A375 (cell line): ENCODE data around the gene CCDC142. TPM values are rescaled to one million over a fixed set of nuclear protein-coding genes. Genes with fewer than 3 reads are reported as not detected.

Source experiments
- total RNA-seq: library from RNA; depleted of rRNA; stranded (reverse); fragments of >200 nt; shearing (Covaris generic); gene quantifications from 2 replicates; pipeline ENCODE4 v1.2.3, GENCODE V29; 2014; rRNA removed

The CCDC142 gene, protein sequence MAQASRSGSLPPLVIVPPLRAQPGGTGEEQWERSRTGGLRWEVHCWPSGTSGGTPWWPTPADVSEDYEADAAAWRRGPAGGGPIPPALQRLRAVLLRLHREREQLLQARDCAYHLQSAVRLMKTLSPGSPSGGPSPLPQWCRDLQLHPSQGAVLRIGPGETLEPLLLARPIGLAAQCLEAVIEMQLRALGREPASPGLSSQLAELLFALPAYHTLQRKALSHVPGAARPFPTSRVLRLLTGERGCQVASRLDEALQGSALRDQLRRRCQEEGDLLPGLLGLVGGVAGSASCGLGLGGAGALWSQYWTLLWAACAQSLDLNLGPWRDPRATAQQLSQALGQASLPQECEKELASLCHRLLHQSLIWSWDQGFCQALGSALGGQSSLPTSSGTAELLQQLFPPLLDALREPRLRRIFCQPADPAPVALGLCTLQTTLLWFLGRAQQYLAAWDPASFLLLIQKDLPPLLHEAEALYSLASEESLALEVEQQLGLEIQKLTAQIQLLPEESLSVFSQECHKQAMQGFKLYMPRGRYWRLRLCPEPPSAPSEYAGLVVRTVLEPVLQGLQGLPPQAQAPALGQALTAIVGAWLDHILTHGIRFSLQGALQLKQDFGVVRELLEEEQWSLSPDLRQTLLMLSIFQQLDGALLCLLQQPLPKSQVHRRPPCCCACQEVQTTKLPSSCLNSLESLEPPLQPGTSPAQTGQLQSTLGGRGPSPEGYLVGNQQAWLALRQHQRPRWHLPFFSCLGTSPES
- total RNA-seq: 16.1 and 18.6 TPM in 2 replicates

DNA sequence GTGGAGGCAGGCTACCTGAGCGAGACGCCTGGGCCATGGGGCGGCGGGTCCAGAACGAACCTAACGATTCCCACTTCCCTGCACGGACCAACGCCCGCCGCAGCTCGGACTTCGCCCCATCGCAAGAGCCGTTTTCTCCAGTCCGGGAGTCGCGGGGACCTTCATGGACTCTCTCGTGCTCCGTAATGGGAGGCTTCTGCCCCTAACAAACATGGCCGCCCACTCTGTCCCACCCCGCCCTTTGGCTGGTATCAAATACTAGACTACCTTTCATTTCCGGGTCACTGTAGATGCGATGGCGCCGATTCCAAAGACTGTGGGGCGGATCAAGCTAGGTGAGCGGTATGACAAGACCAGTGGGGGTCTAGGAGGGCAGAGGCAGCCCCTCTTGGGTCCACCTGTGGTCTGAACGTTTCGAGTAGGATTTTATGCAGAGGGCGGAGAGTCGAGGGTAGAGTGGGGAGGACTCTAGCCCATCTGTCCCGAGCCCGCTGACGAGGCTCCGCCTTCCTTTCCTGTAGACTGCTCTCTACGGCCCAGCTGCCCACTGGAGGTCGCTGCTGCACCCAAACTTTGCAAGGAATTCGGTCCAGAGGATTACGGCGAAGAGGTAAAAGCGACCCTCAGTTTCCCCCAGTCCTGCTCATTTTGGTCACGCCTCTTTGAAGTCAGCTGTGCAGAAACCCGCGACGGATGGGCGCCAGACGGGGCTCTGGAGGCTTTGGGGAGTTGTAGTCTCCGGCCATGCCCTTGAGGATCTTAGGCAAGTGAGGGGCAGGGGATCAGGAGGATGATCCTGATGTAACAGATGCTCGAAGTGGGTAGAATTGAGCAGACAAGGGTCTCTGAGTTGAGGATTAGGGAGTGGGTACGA, at the start of gene CCDC142, which contains the start of gene TTC31:
Gene CCDC142 (minus strand): TSS at position 198 of the 874 bp plus-strand sequence. CDS start 161 bp downstream, at position 37.
Gene TTC31 (plus strand): TSS at position 281 of the 874 bp plus-strand sequence. CDS start 15 bp downstream, at position 296.

DNA sequence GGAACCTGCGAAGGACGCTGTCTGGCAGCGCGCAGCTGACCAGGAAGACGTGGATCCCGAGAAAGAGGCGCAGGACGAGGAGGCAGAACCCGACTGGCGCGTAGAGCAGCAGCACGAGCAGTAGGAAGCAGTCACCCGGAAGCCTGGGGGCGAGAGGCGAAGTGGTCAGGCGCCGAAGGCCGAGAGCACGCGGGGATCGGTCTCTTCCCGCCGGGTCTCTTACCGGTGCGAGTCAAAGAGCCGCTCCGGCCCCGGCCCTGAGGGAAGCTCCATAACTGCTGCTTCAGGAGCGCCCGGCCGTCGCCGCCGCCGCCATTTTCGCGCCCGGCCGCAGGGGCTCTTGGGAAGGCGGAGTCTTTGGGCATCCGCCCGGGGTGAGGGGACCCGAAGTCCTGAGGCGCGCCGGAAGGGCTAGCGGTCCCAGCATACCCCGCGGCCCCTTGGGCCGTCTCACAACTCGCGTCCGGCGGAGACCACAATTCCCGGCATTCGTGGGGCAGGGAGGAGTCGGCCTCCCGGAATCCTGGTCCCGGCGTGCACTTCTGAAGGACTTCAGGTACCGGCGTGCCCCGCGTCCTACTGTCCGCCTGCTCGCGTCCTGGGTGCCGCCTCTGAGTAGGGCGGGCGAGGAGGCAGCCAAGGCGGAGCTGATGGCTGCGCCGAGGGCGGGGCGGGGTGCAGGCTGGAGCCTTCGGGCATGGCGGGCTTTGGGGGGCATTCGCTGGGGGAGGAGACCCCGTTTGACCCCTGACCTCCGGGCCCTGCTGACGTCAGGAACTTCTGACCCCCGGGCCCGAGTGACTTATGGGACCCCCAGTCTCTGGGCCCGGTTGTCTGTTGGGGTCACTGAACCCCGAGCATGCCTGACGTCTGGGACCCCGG, 46.8 kb upstream of the CCDC142 start, which contains the start of the genes AUP1 and HTRA2:
Gene AUP1 (minus strand): TSS at position 350 of the 882 bp plus-strand sequence. CDS start 77 bp downstream, at position 273.
Gene HTRA2 (plus strand): TSS at position 577 of the 882 bp plus-strand sequence. CDS start 74 bp downstream, at position 651.

DNA sequence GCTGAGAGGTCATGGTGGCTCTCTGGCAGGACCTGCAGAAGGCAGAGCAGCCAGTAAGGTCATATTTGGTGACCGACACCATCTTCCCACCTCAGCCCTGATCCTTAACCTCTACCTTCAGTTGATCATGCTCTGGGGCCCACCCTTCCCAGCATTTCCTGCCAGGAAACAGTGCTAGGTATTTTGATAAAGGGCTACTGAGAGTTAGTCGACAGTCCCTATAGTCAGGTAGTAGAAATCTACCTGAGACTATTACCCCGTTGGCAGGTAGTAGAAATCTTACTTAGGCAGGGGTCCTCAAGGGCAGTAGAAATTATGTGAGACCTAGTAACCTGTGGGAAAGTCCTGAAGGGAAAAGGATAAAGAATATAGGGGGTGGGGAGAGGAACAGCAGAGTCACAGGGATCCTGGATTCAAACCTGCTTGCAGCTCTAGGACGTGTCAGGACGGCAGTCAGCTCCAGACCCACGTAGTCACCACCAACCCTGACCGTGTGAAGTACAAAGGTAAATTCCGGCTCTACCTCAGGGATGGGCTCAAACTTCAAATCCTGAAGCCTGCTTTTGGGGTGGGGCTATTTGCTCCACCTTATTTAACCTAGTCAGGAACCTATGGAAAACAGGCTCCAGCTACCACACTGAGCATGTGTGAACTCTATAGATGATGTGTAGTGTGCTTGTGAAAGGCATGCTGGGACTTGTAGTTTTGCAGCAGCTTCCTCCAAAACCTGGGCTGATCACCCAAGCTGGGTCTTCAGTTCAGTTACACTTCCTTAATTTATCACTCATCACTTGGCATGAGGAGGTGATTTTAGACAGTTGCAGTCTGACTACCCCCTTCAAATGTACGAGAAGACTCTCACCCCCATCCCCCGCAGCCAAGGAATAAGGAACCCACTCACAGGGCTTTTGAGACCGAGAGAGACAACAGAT, 43.2 kb upstream of the CCDC142 start, which contains the start of gene DQX1:
Gene DQX1 (minus strand): TSS at position 515 of the 932 bp plus-strand sequence. CDS start 502 bp downstream, at position 13.

DNA sequence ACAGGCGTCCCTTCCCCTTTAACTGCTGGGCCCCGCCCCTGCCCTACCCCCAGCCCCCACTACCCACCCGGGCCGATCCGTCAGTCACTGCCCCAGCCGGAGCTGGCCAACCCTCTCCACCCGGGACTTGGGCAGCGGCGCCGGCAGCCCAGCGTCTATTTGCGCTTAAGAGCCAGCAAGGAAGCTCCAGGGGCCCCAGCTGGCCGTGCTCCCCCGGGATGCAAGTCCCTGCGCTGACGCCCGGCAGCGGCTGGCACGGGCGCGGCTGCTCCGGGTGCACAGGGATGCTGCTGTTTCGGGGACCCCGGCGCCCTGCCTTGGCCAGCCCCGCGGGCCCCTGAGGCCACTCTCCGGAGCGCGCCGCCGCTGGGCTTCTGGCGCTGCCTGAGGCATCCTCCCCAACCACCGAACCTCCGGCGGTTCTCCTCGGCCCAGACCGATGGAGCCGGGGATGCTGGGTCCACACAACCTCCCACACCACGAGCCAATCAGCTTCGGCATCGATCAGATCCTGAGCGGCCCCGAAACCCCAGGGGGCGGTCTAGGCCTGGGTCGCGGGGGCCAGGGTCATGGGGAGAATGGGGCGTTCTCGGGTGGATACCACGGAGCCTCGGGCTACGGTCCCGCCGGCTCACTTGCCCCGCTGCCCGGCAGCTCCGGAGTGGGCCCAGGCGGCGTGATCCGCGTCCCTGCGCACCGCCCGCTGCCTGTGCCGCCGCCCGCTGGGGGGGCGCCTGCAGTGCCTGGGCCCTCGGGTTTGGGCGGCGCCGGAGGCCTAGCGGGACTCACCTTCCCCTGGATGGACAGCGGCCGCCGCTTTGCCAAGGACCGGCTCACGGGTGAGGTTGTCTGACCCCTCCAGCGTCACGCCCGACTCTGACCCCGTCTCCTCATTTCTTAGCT, 31.8 kb upstream of the CCDC142 start, which contains the start of gene TLX2:
Gene TLX2 (plus strand): TSS at position 83 of the 903 bp plus-strand sequence. CDS start 357 bp downstream, at position 440.

DNA sequence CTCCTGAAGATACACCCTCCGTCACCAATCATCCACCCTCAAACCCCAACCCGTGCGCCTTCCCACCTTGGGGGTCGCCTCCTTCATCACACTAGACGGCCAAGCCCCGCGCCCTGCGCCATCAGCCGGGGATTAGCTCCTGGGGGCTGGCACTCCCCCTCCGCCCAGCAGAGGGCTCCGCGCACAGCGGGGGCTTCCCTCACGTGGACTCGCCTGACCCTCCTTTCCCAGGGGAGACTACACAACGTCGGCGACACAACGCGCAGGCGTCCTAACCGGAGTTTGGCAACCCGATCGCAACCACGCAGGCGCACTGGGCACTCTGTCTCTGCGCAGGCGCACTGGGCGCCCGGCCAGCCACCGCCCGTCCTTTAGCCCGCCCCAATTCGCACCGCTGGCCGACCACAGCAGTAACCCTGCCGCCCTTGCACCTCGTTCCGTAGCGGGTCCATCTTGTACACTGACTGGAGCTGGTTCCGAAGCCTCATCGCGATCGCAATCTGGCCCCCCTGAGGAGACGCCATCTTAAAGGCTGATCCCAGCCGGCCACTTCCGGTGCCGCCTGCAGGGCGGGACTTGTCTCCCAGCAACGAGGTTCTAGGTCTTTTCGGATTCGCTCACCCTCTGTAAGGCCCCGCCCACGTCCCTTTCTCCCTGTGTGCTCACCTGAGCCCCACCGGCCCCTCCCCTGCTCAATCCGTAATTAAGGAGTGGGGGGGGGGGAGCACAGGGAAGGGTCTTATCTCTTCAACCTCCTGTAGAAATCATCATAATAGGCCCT, 24.5 kb upstream of the CCDC142 start, which contains the start of gene PCGF1:
Gene PCGF1 (minus strand): TSS at position 551 of the 781 bp plus-strand sequence. CDS start 27 bp downstream, at position 524.

DNA sequence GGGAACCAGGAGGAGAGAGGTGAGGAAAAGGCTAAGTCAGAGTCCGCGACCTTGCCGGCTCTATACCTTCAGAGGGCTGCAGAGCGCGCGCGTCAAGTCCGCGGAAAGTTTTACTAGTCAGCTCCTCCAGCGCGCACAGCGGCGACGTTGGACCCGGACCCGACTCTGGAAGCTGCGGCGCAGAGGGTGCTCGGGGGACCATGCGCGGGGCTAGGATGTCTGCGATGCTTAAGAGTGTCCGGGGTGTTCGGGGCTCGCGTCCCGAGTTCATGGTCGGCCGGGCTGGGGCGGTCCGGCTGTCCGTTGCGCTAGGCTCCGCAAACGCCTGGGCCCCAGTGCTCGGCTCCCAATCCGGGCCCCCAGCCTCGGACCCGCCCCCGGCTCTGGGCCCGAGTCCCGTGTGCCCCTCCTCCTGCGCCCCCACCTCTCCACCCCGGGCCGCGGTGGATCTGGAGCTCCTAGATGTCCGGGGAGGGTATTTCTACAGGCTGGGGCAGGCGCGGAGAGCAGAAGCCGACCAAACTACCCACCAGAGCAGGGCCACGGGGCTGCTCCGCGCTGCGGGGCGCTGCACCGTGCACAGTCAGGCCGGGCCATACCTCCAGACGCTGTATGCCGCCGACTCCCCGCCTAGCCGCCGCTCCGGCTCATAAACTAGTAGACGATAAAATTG, 16.6 kb upstream of the CCDC142 start, which contains the start of gene LBX2:
Gene LBX2 (minus strand): TSS at position 337 of the 673 bp plus-strand sequence. CDS start 66 bp downstream, at position 271.

DNA sequence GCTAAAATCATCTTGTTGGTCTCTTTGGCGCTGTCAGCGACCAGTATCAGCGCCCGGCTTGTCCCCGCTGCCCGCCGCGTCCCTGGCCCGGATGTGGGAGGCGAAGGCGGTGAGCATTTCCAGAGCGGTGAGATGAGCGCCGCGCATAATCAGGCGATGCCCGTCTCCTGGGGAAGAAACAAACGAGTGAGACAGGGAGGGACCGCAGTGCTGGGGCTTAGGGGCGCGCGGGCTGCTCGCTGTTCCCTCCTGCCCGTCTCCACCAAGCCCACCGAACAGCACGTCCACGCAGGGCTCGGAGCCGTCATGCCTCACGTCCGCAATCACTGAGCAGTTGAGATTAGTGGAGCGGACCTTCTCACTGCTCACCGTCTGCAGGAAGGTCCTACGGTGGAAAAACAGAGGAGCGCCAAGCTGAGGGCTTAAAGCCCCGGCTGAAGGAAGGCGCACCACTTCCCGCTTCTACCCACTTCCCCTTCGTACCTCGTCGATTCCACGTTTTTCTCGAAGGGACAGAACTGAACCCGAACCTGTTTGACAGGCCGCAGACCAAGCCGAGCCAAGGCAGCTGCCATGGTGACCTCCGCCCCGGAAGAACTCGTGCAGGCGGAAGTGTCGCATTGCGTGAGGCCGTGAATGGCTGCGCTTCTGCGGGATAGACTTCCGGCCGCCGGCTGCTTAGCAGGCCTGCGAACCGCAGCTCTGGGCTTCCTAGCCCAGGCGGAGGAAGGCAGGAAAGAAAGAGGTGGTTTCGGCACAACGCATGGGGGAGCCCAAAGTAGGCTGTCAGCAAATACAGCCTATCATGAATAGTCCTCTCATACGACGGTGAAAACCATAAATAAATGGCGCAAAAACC, 10.5 kb downstream of the CCDC142 start, which contains the start of gene MRPL53:
Gene MRPL53 (minus strand): TSS at position 595 of the 859 bp plus-strand sequence. CDS start 20 bp downstream, at position 575.

DNA sequence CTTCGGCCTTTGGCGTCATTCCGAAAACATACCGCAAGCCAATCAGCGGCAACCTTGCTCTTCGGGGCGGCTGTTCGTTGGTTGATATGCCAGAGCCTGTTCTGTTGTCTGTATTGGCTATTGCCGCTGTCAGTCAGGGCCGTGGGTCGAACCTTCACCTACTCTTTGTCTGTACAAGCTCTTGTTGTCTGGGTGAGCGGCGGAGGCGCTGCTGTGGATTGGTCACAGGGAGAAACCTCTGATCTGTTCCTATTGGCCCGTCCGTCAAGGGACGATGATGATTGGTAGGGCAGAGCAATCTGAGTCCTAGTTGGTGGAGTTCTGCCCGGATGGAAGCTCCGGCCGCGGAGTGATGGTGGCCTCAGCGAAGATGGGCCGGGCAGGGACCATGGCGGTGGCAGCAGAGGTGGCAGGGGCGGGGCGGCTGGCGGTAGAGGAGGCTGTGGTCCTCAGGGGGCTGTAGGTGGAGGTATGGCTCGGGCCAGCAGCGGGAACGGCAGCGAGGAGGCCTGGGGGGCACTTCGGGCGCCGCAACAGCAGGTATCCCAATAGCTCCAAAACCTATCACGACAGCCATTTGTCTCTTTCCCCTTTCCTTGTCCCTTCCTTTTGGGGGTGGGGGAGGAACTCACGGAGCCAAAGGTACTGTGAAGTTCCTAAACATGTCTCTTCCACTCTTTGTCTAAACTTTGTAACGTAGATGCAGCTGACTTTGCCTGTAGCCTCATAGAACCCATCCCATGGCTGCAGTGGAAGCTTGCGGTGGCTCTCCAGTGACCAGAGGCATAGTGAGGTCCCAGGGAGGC, 24.5 kb downstream of the CCDC142 start, which contains the start of gene WBP1:
Gene WBP1 (plus strand): TSS at position 307 of the 806 bp plus-strand sequence. CDS start 165 bp downstream, at position 472.

DNA sequence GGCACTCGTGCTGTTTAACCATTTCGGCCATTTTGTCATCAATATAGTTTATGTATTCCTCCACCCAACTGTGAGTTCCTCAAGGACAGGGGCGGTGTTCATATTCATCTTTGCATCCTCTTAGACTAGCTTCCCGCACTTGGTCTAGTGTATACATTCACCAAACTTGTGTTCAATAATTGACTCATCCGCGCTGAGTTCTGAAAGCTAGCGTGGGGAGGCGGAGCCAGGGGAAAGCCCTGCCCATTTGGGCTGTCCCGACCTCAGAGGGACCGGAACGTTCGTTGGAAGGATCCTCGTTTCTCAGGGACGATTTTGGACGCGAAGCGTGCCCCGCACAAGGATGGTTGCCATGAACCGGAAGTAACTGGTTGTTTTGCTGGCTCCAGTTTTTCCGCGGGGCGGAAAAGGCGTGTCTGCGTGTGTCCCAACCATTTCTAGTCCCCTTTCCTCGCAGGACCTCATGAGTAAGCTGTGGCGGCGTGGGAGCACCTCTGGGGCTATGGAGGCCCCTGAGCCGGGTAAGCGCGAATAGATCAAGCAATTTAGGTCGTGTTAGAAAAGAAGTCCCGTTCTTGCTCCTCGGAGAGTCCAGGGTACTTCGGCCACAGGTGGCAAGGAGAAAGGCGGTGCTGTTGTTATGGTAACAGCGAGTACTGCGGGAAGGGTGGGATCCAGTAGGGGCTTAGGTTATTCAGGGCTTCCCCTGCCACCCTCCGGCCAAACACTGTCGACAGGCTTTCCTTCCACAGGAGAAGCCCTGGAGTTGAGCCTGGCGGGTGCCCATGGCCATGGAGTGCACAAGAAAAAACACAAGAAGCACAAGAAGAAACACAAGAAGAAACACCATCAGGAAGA, 27.9 kb downstream of the CCDC142 start, which contains the start of gene INO80B:
Gene INO80B (plus strand): TSS at position 434 of the 858 bp plus-strand sequence. CDS start 30 bp downstream, at position 464.

DNA sequence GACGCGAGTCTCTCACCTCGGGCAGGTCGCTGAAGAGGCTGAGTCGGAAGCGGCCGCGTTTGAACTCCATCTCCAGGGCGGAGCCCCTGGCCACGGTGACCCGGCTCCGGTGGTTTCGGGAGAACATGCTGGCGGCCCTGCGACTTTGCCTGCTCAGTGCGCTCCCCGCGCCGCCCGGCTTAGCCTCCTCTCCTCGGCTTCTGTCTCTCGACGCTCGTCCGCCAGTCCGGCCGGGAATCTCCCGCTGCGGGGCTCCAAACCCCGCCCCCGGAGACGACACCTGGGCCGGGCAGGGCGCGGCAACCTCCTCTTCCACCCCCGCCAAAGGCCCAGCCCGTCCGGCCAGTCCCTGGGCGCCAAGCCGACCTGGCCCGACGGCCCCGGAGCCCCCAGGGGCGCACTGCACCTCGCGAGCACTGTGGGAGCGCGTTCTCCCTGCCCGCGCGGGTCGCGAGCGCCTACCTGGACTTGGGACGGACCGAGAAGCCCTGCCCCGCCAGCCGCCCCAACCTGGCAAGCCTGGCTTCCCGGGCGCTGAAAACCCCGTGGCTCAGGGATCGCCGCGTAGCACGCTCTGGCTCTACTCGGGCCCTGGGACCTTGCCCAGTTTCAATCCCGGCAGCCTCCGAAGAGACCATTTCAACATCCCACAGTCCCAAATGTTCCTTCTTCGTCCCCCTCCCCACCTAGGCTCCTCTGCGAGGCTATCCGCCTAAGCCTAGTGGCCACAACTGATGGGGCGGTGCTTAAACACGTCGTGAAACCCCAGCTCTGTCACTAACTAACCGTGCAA, 40.9 kb downstream of the CCDC142 start, which contains the start of gene RTKN:
Gene RTKN (minus strand): TSS at position 248 of the 793 bp plus-strand sequence. CDS start 121 bp downstream, at position 127.

